ENCODE data around the gene IL32.

- TF ChIP-seq CTCF (IDR thresholded peaks at IDR 0.05; ENCODE audit: poor library complexity, severe bottlenecking) (no peak), EZH2 (IDR thresholded peaks at IDR 0.05; ENCODE audit: borderline replicate concordance, insufficient read depth, low read length, poor library complexity, severe bottlenecking) (no peak), SMC3 (conservative IDR thresholded peaks at IDR 0.05; ENCODE audit: poor library complexity) (no peak), REST (IDR thresholded peaks at IDR 0.05; ENCODE audit: borderline replicate concordance) (no peak), POLR2AphosphoS5 (IDR thresholded peaks at IDR 0.05) (no peak), EP300 (conservative IDR thresholded peaks at IDR 0.05; ENCODE audit: poor library complexity, severe bottlenecking) (no peak)
Observed at GRCh38 chr16:3118204-3118790, 52.9 kb downstream of the IL32 start.
